ENCODE data around the gene CD27. TPM values are rescaled to one million over a fixed set of nuclear protein-coding genes. Genes with fewer than 3 reads are reported as not detected.

Gene CD27
- total RNA-seq, 1 experiment from 2014 or later, result 0.28 TPM

DNA sequence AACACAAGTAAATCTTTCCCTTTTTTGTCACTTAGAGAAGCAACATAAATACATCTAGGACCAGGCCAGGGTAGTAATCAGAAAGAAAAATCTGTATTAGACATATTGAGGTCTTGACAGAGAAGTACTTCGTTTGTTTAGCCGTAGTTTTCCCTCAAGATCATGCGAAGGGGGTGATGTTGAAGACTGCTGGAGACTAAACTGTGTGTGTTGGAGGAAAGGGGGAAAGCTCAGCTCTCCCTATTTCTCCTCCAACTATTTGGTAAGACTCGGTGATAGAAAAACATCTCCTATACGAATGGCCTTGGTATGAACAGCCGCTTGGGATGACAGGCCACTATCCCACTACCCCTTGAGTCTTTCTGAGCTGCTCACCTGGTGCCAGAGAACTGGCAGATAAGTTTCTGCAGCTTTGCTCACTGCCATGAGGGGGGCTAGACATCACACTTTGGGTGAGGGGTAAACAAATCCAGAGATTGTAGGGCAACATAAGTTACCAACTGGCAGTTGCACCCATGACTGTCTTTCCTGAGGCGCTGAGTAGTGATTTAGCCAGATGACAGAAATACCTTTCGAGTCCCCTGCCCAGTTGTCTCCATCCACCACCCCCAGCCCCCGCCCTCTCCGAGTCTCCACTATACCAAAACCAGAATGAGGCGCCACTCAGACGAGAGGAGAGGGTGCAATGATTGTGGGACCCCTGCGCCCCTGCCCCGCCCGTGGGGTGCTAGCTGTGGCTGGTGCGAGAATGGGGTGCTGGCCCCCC is 25.0 kb downstream of the CD27 start:
- Mint-ChIP-seq H3K9me3 (peaks cover 3% of the 10 kb centered on the region; the same call in 1 of the 2 replicates), H3K4me3 (peak overlapping the region; percentile 68), H3K4me1 (peaks cover 20% of the 10 kb centered on the region), H3K36me3 (peaks cover 24% of the 10 kb centered on the region), H3K27ac (no peak overlapping the region), H3K27me3 (ENCODE audit: low read depth) (peaks cover 16% of the 10 kb centered on the region)
- ChIA-PET POLR2A (interaction anchor here (0.6 to 2.4 kb wide), 21 partner anchors 8 to 413 kb away, joined by 3 to 18 read pairs (median 4); partner anchors contain the start of genes GAPDH, LTBR, MRPL51 and SCNN1A), CTCF (interaction anchor here (0.6 to 2.7 kb wide), 17 partner anchors 18 to 412 kb away, joined by 3 to 22 read pairs (median 4); partner anchors contain the start of gene TAPBPL)
- DNase-seq (ENCODE audit: low spot score) (no peak), ATAC-seq (no peak)
- TF ChIP-seq, protein P1, sequence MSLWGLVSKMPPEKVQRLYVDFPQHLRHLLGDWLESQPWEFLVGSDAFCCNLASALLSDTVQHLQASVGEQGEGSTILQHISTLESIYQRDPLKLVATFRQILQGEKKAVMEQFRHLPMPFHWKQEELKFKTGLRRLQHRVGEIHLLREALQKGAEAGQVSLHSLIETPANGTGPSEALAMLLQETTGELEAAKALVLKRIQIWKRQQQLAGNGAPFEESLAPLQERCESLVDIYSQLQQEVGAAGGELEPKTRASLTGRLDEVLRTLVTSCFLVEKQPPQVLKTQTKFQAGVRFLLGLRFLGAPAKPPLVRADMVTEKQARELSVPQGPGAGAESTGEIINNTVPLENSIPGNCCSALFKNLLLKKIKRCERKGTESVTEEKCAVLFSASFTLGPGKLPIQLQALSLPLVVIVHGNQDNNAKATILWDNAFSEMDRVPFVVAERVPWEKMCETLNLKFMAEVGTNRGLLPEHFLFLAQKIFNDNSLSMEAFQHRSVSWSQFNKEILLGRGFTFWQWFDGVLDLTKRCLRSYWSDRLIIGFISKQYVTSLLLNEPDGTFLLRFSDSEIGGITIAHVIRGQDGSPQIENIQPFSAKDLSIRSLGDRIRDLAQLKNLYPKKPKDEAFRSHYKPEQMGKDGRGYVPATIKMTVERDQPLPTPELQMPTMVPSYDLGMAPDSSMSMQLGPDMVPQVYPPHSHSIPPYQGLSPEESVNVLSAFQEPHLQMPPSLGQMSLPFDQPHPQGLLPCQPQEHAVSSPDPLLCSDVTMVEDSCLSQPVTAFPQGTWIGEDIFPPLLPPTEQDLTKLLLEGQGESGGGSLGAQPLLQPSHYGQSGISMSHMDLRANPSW (CRISPR knock-in tag; conservative IDR thresholded peaks at IDR 0.05; ENCODE audit: low read depth), result 0 out of 2 replicates have a peak, but pooled peaks have one; percentile 72
- TF ChIP-seq IRF1 (CRISPR knock-in tag; IDR thresholded peaks at IDR 0.05), result no peak

DNA sequence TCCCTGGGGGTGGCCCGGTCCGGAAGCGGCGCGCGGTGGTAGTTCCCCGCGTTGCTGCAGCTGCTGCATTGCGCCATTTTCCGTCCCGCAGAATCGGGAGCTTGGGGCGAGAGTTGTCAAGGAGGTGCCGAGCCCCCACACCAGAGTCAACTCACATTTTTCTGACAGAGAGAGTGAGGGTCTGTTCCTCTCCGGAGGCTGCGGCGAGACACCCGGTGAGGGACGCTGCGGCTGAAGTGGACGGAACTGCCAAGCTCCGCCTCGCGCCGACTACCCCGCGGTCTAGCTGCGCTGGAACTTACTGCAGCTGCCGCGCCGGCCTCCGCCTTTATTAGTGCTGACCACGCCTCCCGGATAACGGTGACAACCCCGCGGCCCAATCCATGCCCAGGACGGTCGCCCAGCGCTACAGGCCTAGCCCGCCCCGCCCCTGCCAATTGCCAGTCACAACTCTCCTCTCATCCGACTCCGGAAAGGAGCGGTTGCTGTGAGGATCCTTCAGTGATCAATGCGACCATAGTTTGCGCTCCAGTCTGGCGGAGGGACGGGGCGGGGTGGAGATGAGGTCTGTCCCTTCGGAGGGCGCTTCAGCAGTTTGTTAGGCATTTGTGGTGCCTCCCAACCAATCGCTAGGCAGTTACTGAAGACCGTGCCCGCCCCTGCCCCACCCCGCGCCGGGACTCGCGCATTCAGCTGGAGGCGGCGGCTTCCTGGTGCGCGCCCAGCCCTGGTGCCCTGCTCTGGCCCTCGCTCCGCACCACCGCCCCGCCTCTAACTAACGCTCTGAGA is 25.8 kb downstream of the CD27 start, which contains the start of gene VAMP1:
TSS of gene VAMP1 (minus strand) at position 303 of the 789 bp plus-strand sequence. CDS start at position 157, 146 bp downstream.
- peaks cover 5% of the 10 kb centered on the region; the same call in 1 of the 2 replicates for H3K9me3 Mint-ChIP-seq
- H3K4me1 Mint-ChIP-seq, result peaks cover 20% of the 10 kb centered on the region
- CTCF ChIA-PET, result interaction anchor here (0.6 to 2.7 kb wide), 24 partner anchors 14 to 413 kb away, joined by 3 to 22 read pairs (median 4); partner anchors contain the start of genes MRPL51 and TAPBPL
- H3K27ac Mint-ChIP-seq, result peak within 1 kb of the TSS; percentile 93
- DNase-seq (ENCODE audit: low spot score) (peak; percentile 99), ATAC-seq (peak; percentile 96)
- POLR2A ChIA-PET, result interaction anchor here (0.6 to 2.4 kb wide), 26 partner anchors 9 to 413 kb away, joined by 3 to 18 read pairs (median 4); partner anchors contain the start of genes GAPDH, LTBR, MRPL51 and SCNN1A
- peaks cover 18% of the 10 kb centered on the region for H3K27me3 Mint-ChIP-seq (ENCODE audit: low read depth)
- H3K36me3 Mint-ChIP-seq, result peaks cover 19% of the 10 kb centered on the region
- peak within 1 kb of the TSS; percentile 68 for H3K4me3 Mint-ChIP-seq
- TF ChIP-seq ZNF232 (CRISPR knock-in tag; IDR thresholded peaks at IDR 0.05) (0 out of 2 replicates have a peak, but pooled peaks have one; percentile 20), EMX1 (CRISPR knock-in tag; IDR thresholded peaks at IDR 0.05) (no peak), JAZF1 (CRISPR knock-in tag; IDR thresholded peaks at IDR 0.05) (no peak), NFE2L1 (CRISPR knock-in tag; IDR thresholded peaks at IDR 0.05) (no peak), KAT7 (CRISPR knock-in tag; IDR thresholded peaks at IDR 0.05; ENCODE audit: borderline replicate concordance) (no peak), ZNF423 (CRISPR knock-in tag; IDR thresholded peaks at IDR 0.05) (peak; percentile 84), SOX15 (CRISPR knock-in tag; IDR thresholded peaks at IDR 0.05) (no peak), NR3C1 (CRISPR knock-in tag; conservative IDR thresholded peaks at IDR 0.05; ENCODE audit: low read depth) (0 out of 2 replicates have a peak, but pooled peaks have one; percentile 63), CTCF (IDR thresholded peaks at IDR 0.05) (no peak), ZNF263 (CRISPR knock-in tag; IDR thresholded peaks at IDR 0.05; ENCODE audit: low read depth) (no peak), MLX (CRISPR knock-in tag; IDR thresholded peaks at IDR 0.05) (no peak), IRF1 (CRISPR knock-in tag; IDR thresholded peaks at IDR 0.05) (no peak), ESRRA (CRISPR knock-in tag; IDR thresholded peaks at IDR 0.05; ENCODE audit: borderline replicate concordance) (no peak), TEAD4 (CRISPR knock-in tag; IDR thresholded peaks at IDR 0.05) (no peak), MYBL2 (CRISPR knock-in tag; IDR thresholded peaks at IDR 0.05) (peak; percentile 49; the same call in 1 of the 2 replicates), ZBTB21 (CRISPR knock-in tag; IDR thresholded peaks at IDR 0.05; ENCODE audit: borderline replicate concordance) (no peak; the same call in 1 of the 2 replicates), ETV6 (CRISPR knock-in tag; IDR thresholded peaks at IDR 0.05) (no peak), RORB (CRISPR knock-in tag; IDR thresholded peaks at IDR 0.05) (no peak)
- TF ChIP-seq, protein P2, sequence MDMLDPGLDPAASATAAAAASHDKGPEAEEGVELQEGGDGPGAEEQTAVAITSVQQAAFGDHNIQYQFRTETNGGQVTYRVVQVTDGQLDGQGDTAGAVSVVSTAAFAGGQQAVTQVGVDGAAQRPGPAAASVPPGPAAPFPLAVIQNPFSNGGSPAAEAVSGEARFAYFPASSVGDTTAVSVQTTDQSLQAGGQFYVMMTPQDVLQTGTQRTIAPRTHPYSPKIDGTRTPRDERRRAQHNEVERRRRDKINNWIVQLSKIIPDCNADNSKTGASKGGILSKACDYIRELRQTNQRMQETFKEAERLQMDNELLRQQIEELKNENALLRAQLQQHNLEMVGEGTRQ (CRISPR knock-in tag; IDR thresholded peaks at IDR 0.05), result 0 out of 2 replicates have a peak, but pooled peaks have one; percentile 37
- TF ChIP-seq, protein P3, sequence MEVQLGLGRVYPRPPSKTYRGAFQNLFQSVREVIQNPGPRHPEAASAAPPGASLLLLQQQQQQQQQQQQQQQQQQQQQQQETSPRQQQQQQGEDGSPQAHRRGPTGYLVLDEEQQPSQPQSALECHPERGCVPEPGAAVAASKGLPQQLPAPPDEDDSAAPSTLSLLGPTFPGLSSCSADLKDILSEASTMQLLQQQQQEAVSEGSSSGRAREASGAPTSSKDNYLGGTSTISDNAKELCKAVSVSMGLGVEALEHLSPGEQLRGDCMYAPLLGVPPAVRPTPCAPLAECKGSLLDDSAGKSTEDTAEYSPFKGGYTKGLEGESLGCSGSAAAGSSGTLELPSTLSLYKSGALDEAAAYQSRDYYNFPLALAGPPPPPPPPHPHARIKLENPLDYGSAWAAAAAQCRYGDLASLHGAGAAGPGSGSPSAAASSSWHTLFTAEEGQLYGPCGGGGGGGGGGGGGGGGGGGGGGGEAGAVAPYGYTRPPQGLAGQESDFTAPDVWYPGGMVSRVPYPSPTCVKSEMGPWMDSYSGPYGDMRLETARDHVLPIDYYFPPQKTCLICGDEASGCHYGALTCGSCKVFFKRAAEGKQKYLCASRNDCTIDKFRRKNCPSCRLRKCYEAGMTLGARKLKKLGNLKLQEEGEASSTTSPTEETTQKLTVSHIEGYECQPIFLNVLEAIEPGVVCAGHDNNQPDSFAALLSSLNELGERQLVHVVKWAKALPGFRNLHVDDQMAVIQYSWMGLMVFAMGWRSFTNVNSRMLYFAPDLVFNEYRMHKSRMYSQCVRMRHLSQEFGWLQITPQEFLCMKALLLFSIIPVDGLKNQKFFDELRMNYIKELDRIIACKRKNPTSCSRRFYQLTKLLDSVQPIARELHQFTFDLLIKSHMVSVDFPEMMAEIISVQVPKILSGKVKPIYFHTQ (CRISPR knock-in tag; IDR thresholded peaks at IDR 0.05), result no peak
